ENCODE data around the gene ALDH8A1. TPM values are rescaled to one million over a fixed set of nuclear protein-coding genes. Genes with fewer than 3 reads are reported as not detected.
A peak's percentile ranks its signal among the peaks of the same experiment; 100 is the strongest.

The ALDH8A1 gene
- total RNA-seq (2013; cell fraction: nucleolus; rRNA removed): 5.4 and 11.8 TPM in 2 replicates
- total RNA-seq (2014; rRNA removed): 0.82 and 1.8 TPM in 2 replicates
- total RNA-seq (2014; rRNA removed; fragmentation: Illumina TruSeq; extraction: Trizol): 0.13 and 0.37 TPM in 2 replicates
- 0.66 and 0.97 TPM in 2 replicates for total RNA-seq (2021)
- polyA plus RNA-seq (2011; ENCODE audit: low read depth): 0.85 TPM
- 0.73 and 1.2 TPM in 2 replicates for polyA plus RNA-seq (2011; rRNA removed)
- 0.18 and 0.36 TPM in 2 replicates for polyA plus RNA-seq (2011; cell fraction: cytosol; rRNA removed)
- 3.3 and 4.2 TPM in 2 replicates for polyA plus RNA-seq (2011; cell fraction: nucleus; rRNA removed)
- 0.63 and 0.87 TPM in 2 replicates for polyA plus RNA-seq (2012)
- polyA plus RNA-seq (2014; fragmentation: Illumina TruSeq; extraction: Trizol): 0.62 TPM in 1 of 2 replicates, not detected in the other
- polyA plus RNA-seq (2014; fragmentation: Nextera tagmentation; extraction: Ambion mirVana): not detected
- polyA plus RNA-seq (2014; rRNA removed): 0.18 and 1.5 TPM in 2 replicates
- polyA plus RNA-seq (2016; fragmentation: Nextera tagmentation; extraction: Ambion mirVana): under 1 TPM in 1 of 2 experiments, not detected in 1; 0.15 TPM
- 0.80 and 3.9 TPM in 2 replicates for polyA minus RNA-seq (2011; rRNA and poly(A)+ RNA removed)
- polyA minus RNA-seq (2011; cell fraction: cytosol; rRNA and poly(A)+ RNA removed): not detected in 2 replicates
- 1.6 and 3.6 TPM in 2 replicates for polyA minus RNA-seq (2011; cell fraction: nucleus; rRNA and poly(A)+ RNA removed)
- Bru-seq, nascent RNA: percentile 50 among the genes with signal in this experiment
- BruChase-seq, experiment 1, labeled RNA remaining after a 6-hour chase: percentile 67 among the genes with signal in this experiment
- BruChase-seq, experiment 2, labeled RNA remaining after a 2-hour chase: percentile 65 among the genes with signal in this experiment
- long read RNA-seq, experiment 1: 0 reads
- long read RNA-seq, experiment 2: 0 reads

- no peak within 1 kb of the TSS for H3K27ac ChIP-seq (ENCODE audit: control insufficient read depth, insufficient read depth)
- ChIA-PET CTCF (interaction anchor here (0.6 to 3.7 kb wide), 2 partner anchors 9 to 13 kb away, joined by 3 to 20 read pairs; no protein-coding TSS in a partner anchor), SMC1A (ENCODE audit: uncharacterized antibody, unreplicated experiment) (interaction anchor here (1.8 to 2.3 kb wide), 2 partner anchors 10 kb away, joined by 5 to 8 read pairs; no protein-coding TSS in a partner anchor), RAD21 (ENCODE audit: unreplicated experiment) (interaction anchor here (1.5 kb wide), 1 partner anchor 9 kb away, joined by 7 read pairs; no protein-coding TSS in a partner anchor), POLR2A (no interaction called here)
- H2AFZ ChIP-seq (ENCODE audit: control insufficient read depth, low read depth, low read length): no peak within 1 kb of the TSS
- no peaks in the 10 kb centered on the region for H4K20me1 ChIP-seq (ENCODE audit: control insufficient read depth, insufficient read depth)
- H3K9me3 ChIP-seq (replicated peaks; ENCODE audit: control insufficient read depth, insufficient read depth, low read length): no peaks in the 10 kb centered on the region
- H3K36me3 ChIP-seq (ENCODE audit: control insufficient read depth in 2 of 2, insufficient read depth in 2 of 2, low read length in 1 of 2): no peaks in the 10 kb centered on the region
- no TSS peak for BruUV-seq (replicated peaks)
- no peak within 1 kb of the TSS for H3K4me3 ChIP-seq
- intact Hi-C loops (cut with micrococcal nuclease; ENCODE audit: unreplicated experiment) (loop anchor here (10.0 kb wide), 1 partner anchor 485 kb away; no protein-coding TSS in a partner anchor), in situ Hi-C loops (cut with MboI) (no loop called here)
- no peak within 1 kb of the TSS for H3K9ac ChIP-seq (ENCODE audit: control insufficient read depth, insufficient read depth, low read length)
- DNase-seq (ENCODE audit: low read depth, low spot score): no peak
- ATAC-seq: no peak
- H3K79me2 ChIP-seq (ENCODE audit: control insufficient read depth, insufficient read depth, low read length): no peaks in the 10 kb centered on the region
- no peak for FAIRE-seq
- 50% methylated on average over 4 of the region's 4 CpGs for WGBS (ENCODE audit: insufficient coverage, insufficient replicate concordance, low lambda C conversion rate, missing lambda C conversion rate)
- no peaks in the 10 kb centered on the region for H3K4me1 ChIP-seq (ENCODE audit: control insufficient read depth, insufficient read depth, low read length)
- H3K4me2 ChIP-seq (ENCODE audit: control insufficient read depth, insufficient read depth): no peak within 1 kb of the TSS
- H3K27me3 ChIP-seq (replicated peaks in 1 of 2; ENCODE audit: control insufficient read depth in 2 of 2, insufficient read depth in 2 of 2, low read length in 1 of 2): no peaks in the 10 kb centered on the region
- TF ChIP-seq POLR2AphosphoS2 (IDR thresholded peaks at IDR 0.05; ENCODE audit: low read depth, low read length): no peak
- no peak for TF ChIP-seq CEBPZ (IDR thresholded peaks at IDR 0.05; ENCODE audit: low read depth, low read length)
- TF ChIP-seq KAT2A (conservative IDR thresholded peaks at IDR 0.05; ENCODE audit: control insufficient read depth, low read depth, low read length): no peak
- no peak for TF ChIP-seq ZBTB40 (IDR thresholded peaks at IDR 0.05; ENCODE audit: borderline replicate concordance)
- TF ChIP-seq ATF3 (IDR thresholded peaks at IDR 0.05; ENCODE audit: borderline replicate concordance, extremely low read depth, low read depth, low read length): no peak
- no peak for TF ChIP-seq HCFC1 (IDR thresholded peaks at IDR 0.05; ENCODE audit: low read length)
- TF ChIP-seq, protein P1, sequence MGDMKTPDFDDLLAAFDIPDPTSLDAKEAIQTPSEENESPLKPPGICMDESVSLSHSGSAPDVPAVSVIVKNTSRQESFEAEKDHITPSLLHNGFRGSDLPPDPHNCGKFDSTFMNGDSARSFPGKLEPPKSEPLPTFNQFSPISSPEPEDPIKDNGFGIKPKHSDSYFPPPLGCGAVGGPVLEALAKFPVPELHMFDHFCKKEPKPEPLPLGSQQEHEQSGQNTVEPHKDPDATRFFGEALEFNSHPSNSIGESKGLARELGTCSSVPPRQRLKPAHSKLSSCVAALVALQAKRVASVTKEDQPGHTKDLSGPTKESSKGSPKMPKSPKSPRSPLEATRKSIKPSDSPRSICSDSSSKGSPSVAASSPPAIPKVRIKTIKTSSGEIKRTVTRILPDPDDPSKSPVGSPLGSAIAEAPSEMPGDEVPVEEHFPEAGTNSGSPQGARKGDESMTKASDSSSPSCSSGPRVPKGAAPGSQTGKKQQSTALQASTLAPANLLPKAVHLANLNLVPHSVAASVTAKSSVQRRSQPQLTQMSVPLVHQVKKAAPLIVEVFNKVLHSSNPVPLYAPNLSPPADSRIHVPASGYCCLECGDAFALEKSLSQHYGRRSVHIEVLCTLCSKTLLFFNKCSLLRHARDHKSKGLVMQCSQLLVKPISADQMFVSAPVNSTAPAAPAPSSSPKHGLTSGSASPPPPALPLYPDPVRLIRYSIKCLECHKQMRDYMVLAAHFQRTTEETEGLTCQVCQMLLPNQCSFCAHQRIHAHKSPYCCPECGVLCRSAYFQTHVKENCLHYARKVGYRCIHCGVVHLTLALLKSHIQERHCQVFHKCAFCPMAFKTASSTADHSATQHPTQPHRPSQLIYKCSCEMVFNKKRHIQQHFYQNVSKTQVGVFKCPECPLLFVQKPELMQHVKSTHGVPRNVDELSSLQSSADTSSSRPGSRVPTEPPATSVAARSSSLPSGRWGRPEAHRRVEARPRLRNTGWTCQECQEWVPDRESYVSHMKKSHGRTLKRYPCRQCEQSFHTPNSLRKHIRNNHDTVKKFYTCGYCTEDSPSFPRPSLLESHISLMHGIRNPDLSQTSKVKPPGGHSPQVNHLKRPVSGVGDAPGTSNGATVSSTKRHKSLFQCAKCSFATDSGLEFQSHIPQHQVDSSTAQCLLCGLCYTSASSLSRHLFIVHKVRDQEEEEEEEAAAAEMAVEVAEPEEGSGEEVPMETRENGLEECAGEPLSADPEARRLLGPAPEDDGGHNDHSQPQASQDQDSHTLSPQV (IDR thresholded peaks at IDR 0.05): no peak
These were observed at the start of gene ALDH8A1 for GRCh38 chr6:134949927-134950326. ALDH8A1 (minus strand) TSS chr6:134950101; CDS start chr6:134950053, 48 bp downstream.
